ENCODE measurements around the gene SLC25A3. TPM values are rescaled to one million over a fixed set of nuclear protein-coding genes. Genes with fewer than 3 reads are reported as not detected.

SLC25A3 gene
- total RNA-seq, 4 donors from 2014 or later, result 271 to 309 (median 298) TPM

- Histone ChIP-seq H3K9me3 (no peaks in the 10 kb centered on the region), H3K36me3 (peaks cover 0 to 2% (median 0%) of the 10 kb centered on the region in 3 donors), H3K4me3 (no peak overlapping the region), H3K27ac (no peak overlapping the region), H3K27me3 (no peaks in the 10 kb centered on the region), H3K4me1 (no peaks in the 10 kb centered on the region)
- WGBS, 2 donors, result 95 to 98% methylated on average over 2 of the region's 2 CpGs
- no peak for DNase-seq (ENCODE audit: low spot score in 2 of 2)
- TF ChIP-seq EP300 (IDR thresholded peaks at IDR 0.05), result no peak
- TF ChIP-seq CTCF (IDR thresholded peaks at IDR 0.05), result no peak
Observed at GRCh38 chr12:98610596-98610995, 17.1 kb downstream of the SLC25A3 start.

GRCh38 chr12:98612696-98613334, 19.3 kb downstream of the SLC25A3 start:
- 50 to 60% methylated on average over 5 of the region's 5 CpGs for WGBS, 2 donors
- TF ChIP-seq CTCF (IDR thresholded peaks at IDR 0.05) (no peak), EP300 (IDR thresholded peaks at IDR 0.05) (no peak), POLR2A (IDR thresholded peaks at IDR 0.05) (no peak)
- DNase-seq (ENCODE audit: low spot score in 2 of 2), result no peak
- no peaks in the 10 kb centered on the region for H3K36me3 ChIP-seq
- no peaks in the 10 kb centered on the region for H3K4me1 ChIP-seq
- H3K27ac ChIP-seq, result peak overlapping the region in 1 of 4 donors; percentile 30
- no peaks in the 10 kb centered on the region for H3K9me3 ChIP-seq
- H3K4me3 ChIP-seq, result no peak overlapping the region
- H3K27me3 ChIP-seq, result no peaks in the 10 kb centered on the region

DNA sequence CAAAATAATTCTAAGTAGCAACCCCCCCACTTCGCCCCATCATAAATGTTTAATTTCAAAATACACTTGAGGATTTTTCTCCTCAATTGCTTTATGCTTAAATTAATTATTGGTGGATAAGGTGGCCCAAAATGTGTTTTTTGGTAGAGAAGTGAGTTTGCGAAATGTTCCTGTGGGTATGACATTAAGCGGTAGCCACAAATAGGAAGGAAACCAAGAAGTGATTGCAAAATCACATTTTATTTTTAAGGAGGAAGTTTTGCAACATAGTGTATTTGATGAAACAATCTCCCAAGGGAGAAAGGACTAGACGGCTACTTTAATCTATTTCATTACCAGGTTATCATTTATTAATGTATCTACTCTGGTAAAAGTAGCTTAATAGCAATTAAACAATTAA, 25.5 kb downstream of the SLC25A3 start:
- H3K36me3 ChIP-seq, result no peaks in the 10 kb centered on the region
- peak overlapping the region in 1 of 4 donors; percentile 54 for H3K27ac ChIP-seq
- no peak for TF ChIP-seq CTCF (IDR thresholded peaks at IDR 0.05)
- peak; percentile 61 to 87 for TF ChIP-seq EP300 (IDR thresholded peaks at IDR 0.05)
- TF ChIP-seq POLR2A (IDR thresholded peaks at IDR 0.05), result no peak
- WGBS, 2 donors, result 72 to 79% methylated on average over 4 of the region's 4 CpGs
- peaks cover 0 to 5% (median 0%) of the 10 kb centered on the region in 4 donors for H3K4me1 ChIP-seq
- no peak for DNase-seq (ENCODE audit: low spot score in 2 of 2)
- no peak overlapping the region for H3K4me3 ChIP-seq
- H3K9me3 ChIP-seq, result no peaks in the 10 kb centered on the region
- H3K27me3 ChIP-seq, result no peaks in the 10 kb centered on the region

GRCh38 chr12:98635657-98636323, 42.3 kb downstream of the SLC25A3 start:
- TF ChIP-seq CTCF (IDR thresholded peaks at IDR 0.05) (no peak), POLR2A (IDR thresholded peaks at IDR 0.05) (no peak), EP300 (IDR thresholded peaks at IDR 0.05) (no peak)
- DNase-seq (ENCODE audit: low spot score in 2 of 2), result no peak
- H3K27ac ChIP-seq, result no peak overlapping the region
- 84 to 86% methylated on average over 4 of the region's 4 CpGs for WGBS, 2 donors
- no peaks in the 10 kb centered on the region for H3K36me3 ChIP-seq
- no peak overlapping the region for H3K4me3 ChIP-seq
- no peaks in the 10 kb centered on the region for H3K27me3 ChIP-seq
- H3K4me1 ChIP-seq, result no peaks in the 10 kb centered on the region
- no peaks in the 10 kb centered on the region for H3K9me3 ChIP-seq

- Histone ChIP-seq H3K27me3 (no peaks in the 10 kb centered on the region), H3K36me3 (no peaks in the 10 kb centered on the region), H3K4me1 (no peaks in the 10 kb centered on the region), H3K27ac (no peak overlapping the region), H3K9me3 (no peaks in the 10 kb centered on the region), H3K4me3 (no peak overlapping the region)
- 79 to 80% methylated on average over 2 of the region's 2 CpGs for WGBS, 2 donors
- no peak for DNase-seq (ENCODE audit: low spot score in 2 of 2)
- TF ChIP-seq CTCF (IDR thresholded peaks at IDR 0.05) (no peak), POLR2A (IDR thresholded peaks at IDR 0.05) (no peak), EP300 (IDR thresholded peaks at IDR 0.05) (no peak)
Observed at GRCh38 chr12:98637068-98637467, 43.6 kb downstream of the SLC25A3 start.

Measured in tibial nerve (tissue), 4 donors.